HT-29 (cell line): ENCODE results near the gene PPFIA2. TPM values are rescaled to one million over a fixed set of nuclear protein-coding genes. Genes with fewer than 3 reads are reported as not detected.

ENCODE experiments used
- DNase-seq: peaks from one replicate; pipeline ENCODE4 v3.0.0-alpha.2; 2015; ENCODE audit warnings: low spot score
- total RNA-seq: library from RNA; depleted of rRNA; stranded (reverse); fragments of >200 nt; shearing (Covaris generic); gene quantifications from 2 replicates; pipeline ENCODE4 v1.2.3, GENCODE V29; 2014

PPFIA2 gene
- total RNA-seq, 1 experiment from 2014 or later, result not detected

- DNase-seq, result no peak
Observed at GRCh38 chr12:81274637-81275529, 484.3 kb downstream of the PPFIA2 start.

GRCh38 chr12:81270385-81270784, 488.8 kb downstream of the PPFIA2 start:
- DNase-seq, result no peak

- DNase-seq, result no peak
Observed at GRCh38 chr12:81263072-81263471, 496.1 kb downstream of the PPFIA2 start.

- DNase-seq, result no peak
Observed at GRCh38 chr12:81261508-81262207, 497.5 kb downstream of the PPFIA2 start.

- DNase-seq, result no peak
Observed at GRCh38 chr12:81259360-81259759, 499.8 kb downstream of the PPFIA2 start.

GRCh38 chr12:81257947-81258551, 501.1 kb downstream of the PPFIA2 start:
- DNase-seq, result peak; percentile 52

- DNase-seq, result no peak
Observed at GRCh38 chr12:81255947-81256346, 503.2 kb downstream of the PPFIA2 start.

- no peak for DNase-seq
Observed at GRCh38 chr12:81255456-81255855, 503.7 kb downstream of the PPFIA2 start.

GRCh38 chr12:81253360-81253759, 505.8 kb downstream of the PPFIA2 start:
- no peak for DNase-seq

GRCh38 chr12:81252228-81252627, 506.9 kb downstream of the PPFIA2 start:
- DNase-seq, result no peak

- no peak for DNase-seq
Observed at GRCh38 chr12:81249976-81250375, 509.2 kb downstream of the PPFIA2 start.

- DNase-seq, result no peak
Observed at GRCh38 chr12:81245907-81246570, 513.1 kb downstream of the PPFIA2 start.

- no peak for DNase-seq
Observed at GRCh38 chr12:81245458-81245857, 513.7 kb downstream of the PPFIA2 start.

- DNase-seq, result no peak
Observed at GRCh38 chr12:81231574-81232368, 527.4 kb downstream of the PPFIA2 start.

GRCh38 chr12:81229759-81230158, 529.4 kb downstream of the PPFIA2 start:
- no peak for DNase-seq

- no peak for DNase-seq
Observed at GRCh38 chr12:81224626-81225025, 534.5 kb downstream of the PPFIA2 start.

- DNase-seq, result no peak
Observed at GRCh38 chr12:81222846-81223592, 536.1 kb downstream of the PPFIA2 start.

- DNase-seq, result no peak
Observed at GRCh38 chr12:81221681-81222080, 537.5 kb downstream of the PPFIA2 start.

GRCh38 chr12:81216739-81217138, 542.4 kb downstream of the PPFIA2 start:
- DNase-seq, result no peak

- no peak for DNase-seq
Observed at GRCh38 chr12:81212996-81213696, 546.0 kb downstream of the PPFIA2 start.
